ENCODE data around the gene RFC1.

Gene RFC1

GRCh38 chr4:39349326-39349725 is 16.8 kb downstream of the RFC1 start:
- H3K9me3 ChIP-seq = no peaks in the 10 kb centered on the region

GRCh38 chr4:39348371-39349315 is 17.5 kb downstream of the RFC1 start:
- peaks cover 3% of the 10 kb centered on the region for H3K36me3 ChIP-seq
- H3K4me3 ChIP-seq (ENCODE audit: low read depth in 1 of 2, low read length in 1 of 2) = no peak overlapping the region
- TF ChIP-seq CTCF (IDR thresholded peaks at IDR 0.05) = no peak
- no peaks in the 10 kb centered on the region for H3K9me3 ChIP-seq
- peaks cover 9 to 10% of the 10 kb centered on the region in 2 experiments for H3K4me1 ChIP-seq (ENCODE audit: control insufficient read depth in 1 of 2, insufficient read depth in 1 of 2, low read depth in 1 of 2, low read length in 1 of 2)
- no peaks in the 10 kb centered on the region for H3K27me3 ChIP-seq
- H3K27ac ChIP-seq = no peak overlapping the region

More at GRCh38 chr4:39349326-39349725, 16.8 kb downstream of the RFC1 start:
- peaks cover 16 to 17% of the 10 kb centered on the region in 2 experiments for H3K4me1 ChIP-seq (ENCODE audit: control insufficient read depth in 1 of 2, insufficient read depth in 1 of 2, low read depth in 1 of 2, low read length in 1 of 2)
- no peak for TF ChIP-seq CTCF (IDR thresholded peaks at IDR 0.05)
- no peaks in the 10 kb centered on the region for H3K27me3 ChIP-seq
- no peak overlapping the region for H3K4me3 ChIP-seq (ENCODE audit: low read depth in 1 of 2, low read length in 1 of 2)
- H3K27ac ChIP-seq = no peak overlapping the region
- H3K36me3 ChIP-seq = peaks cover 3% of the 10 kb centered on the region

GRCh38 chr4:39346856-39347519 is 19.2 kb downstream of the RFC1 start:
- no peak overlapping the region for H3K27ac ChIP-seq
- TF ChIP-seq CTCF (IDR thresholded peaks at IDR 0.05) = no peak
- no peaks in the 10 kb centered on the region for H3K27me3 ChIP-seq
- peaks cover 5% of the 10 kb centered on the region for H3K36me3 ChIP-seq
- H3K9me3 ChIP-seq = no peaks in the 10 kb centered on the region
- no peak overlapping the region for H3K4me3 ChIP-seq (ENCODE audit: low read depth in 1 of 2, low read length in 1 of 2)
- H3K4me1 ChIP-seq (ENCODE audit: control insufficient read depth in 1 of 2, insufficient read depth in 1 of 2, low read depth in 1 of 2, low read length in 1 of 2) = no peaks in the 10 kb centered on the region

- no peaks in the 10 kb centered on the region for H3K4me1 ChIP-seq (ENCODE audit: control insufficient read depth in 1 of 2, insufficient read depth in 1 of 2, low read depth in 1 of 2, low read length in 1 of 2)
- H3K9me3 ChIP-seq = no peaks in the 10 kb centered on the region
- H3K27ac ChIP-seq = no peak overlapping the region
- H3K4me3 ChIP-seq (ENCODE audit: low read depth in 1 of 2, low read length in 1 of 2) = no peak overlapping the region
- H3K27me3 ChIP-seq = no peaks in the 10 kb centered on the region
- peaks cover 9% of the 10 kb centered on the region for H3K36me3 ChIP-seq
- TF ChIP-seq CTCF (IDR thresholded peaks at IDR 0.05) = no peak
Observed at GRCh38 chr4:39342731-39343130, 23.4 kb downstream of the RFC1 start.

- Histone ChIP-seq H3K4me3 (ENCODE audit: low read depth in 1 of 2, low read length in 1 of 2) (no peak overlapping the region), H3K9me3 (no peaks in the 10 kb centered on the region), H3K36me3 (peaks cover 9% of the 10 kb centered on the region), H3K4me1 (ENCODE audit: control insufficient read depth in 1 of 2, insufficient read depth in 1 of 2, low read depth in 1 of 2, low read length in 1 of 2) (peaks cover 4 to 6% of the 10 kb centered on the region in 2 experiments), H3K27ac (no peak overlapping the region), H3K27me3 (no peaks in the 10 kb centered on the region)
- TF ChIP-seq CTCF (IDR thresholded peaks at IDR 0.05) = no peak
Observed at GRCh38 chr4:39341075-39341725, 25.0 kb downstream of the RFC1 start.
